Mucosa of descending colon (tissue), 3 donors: Measurements from ENCODE around the gene SLC26A9. TPM values are rescaled to one million over a fixed set of nuclear protein-coding genes. Genes with fewer than 3 reads are reported as not detected.

Source experiments
- ATAC-seq: fragments of 200-7000 bp; cut with Tn5 transposase; one replicate; pipeline ENCODE4 v1.9.1; 2020; ENCODE audit warnings: mild to moderate bottlenecking, moderate library complexity
- DNase-seq, 3 donors: peaks; one replicate each; pipeline ENCODE4 v3.0.0-alpha.2; 2020
- H3K36me3 ChIP-seq: fragments of 200-600 bp; one replicate; pipeline ENCODE4 v1.8.0; 2021; ENCODE audit warnings: low read depth, mild to moderate bottlenecking
- H3K4me1 ChIP-seq: fragments of 200-600 bp; one replicate; pipeline ENCODE4 v1.8.0; 2021; ENCODE audit warnings: low read depth, mild to moderate bottlenecking
- H3K4me3 ChIP-seq: fragments of 200-600 bp; one replicate; pipeline ENCODE4 v1.8.0; 2021; ENCODE audit warnings: mild to moderate bottlenecking
- H3K9me3 ChIP-seq: fragments of 200-600 bp; one replicate; pipeline ENCODE4 v1.8.0; 2021; ENCODE audit warnings: mild to moderate bottlenecking
- CTCF ChIP-seq: fragments of 200-600 bp; IDR thresholded peaks from one replicate; pipeline ENCODE4 v1.8.0; 2022; ENCODE audit warnings: antibody characterized with exemption, mild to moderate bottlenecking
- intact Hi-C, 2 donors: fragments of 100-400 bp; cut with DNase I in 1 of 2; cut with micrococcal nuclease in 1 of 2; formaldehyde crosslinking; loops; one replicate each; pipeline versions ENCODE4 v1.11.0 to v1.11.1; 2022; cut with DNase I, micrococcal nuclease
- total RNA-seq, 3 donors: library from RNA; stranded (reverse); fragmentation: NEBNext Ultra II Directional in 2 of 3; extraction: Animal tissue kit (Norgen Biotek cat#: 25700) in 2 of 3; gene quantifications; one replicate each; pipeline versions ENCODE4 v1.2.1 to v1.2.4, GENCODE V29; 2021 to 2023
- donor health status: DM: no; HTN: no; CAD: no; lungs with moderate emphysema.
- donor health status: DM: no; HTN: no; CAD: no.
- donor health status: DM: no; HTN: yes; CAD: no.

Gene SLC26A9
- total RNA-seq, 3 donors from 2014 or later, result not detected

GRCh38 chr1:205976708-205977401, 33.6 kb upstream of the SLC26A9 start:
- no peak for TF ChIP-seq CTCF
- Histone ChIP-seq H3K4me1 (no peaks in the 10 kb centered on the region), H3K9me3 (no peaks in the 10 kb centered on the region), H3K36me3 (no peaks in the 10 kb centered on the region), H3K4me3 (no peak overlapping the region)
- intact Hi-C loops, result loop anchor here (2.0 to 5.0 kb wide), 3 partner anchors 58 to 185 kb away; no protein-coding TSS in a partner anchor
- ATAC-seq (peak; percentile 10), DNase-seq (no peak)

GRCh38 chr1:205976036-205976435, 32.8 kb upstream of the SLC26A9 start:
- no peak overlapping the region for H3K4me3 ChIP-seq
- H3K9me3 ChIP-seq, result no peaks in the 10 kb centered on the region
- H3K36me3 ChIP-seq, result no peaks in the 10 kb centered on the region
- no peak for TF ChIP-seq CTCF
- ATAC-seq (no peak), DNase-seq (no peak)
- intact Hi-C loops, result loop anchor here (2.0 to 5.0 kb wide), 3 partner anchors 57 to 184 kb away; no protein-coding TSS in a partner anchor
- H3K4me1 ChIP-seq, result no peaks in the 10 kb centered on the region

- Histone ChIP-seq H3K4me1 (no peaks in the 10 kb centered on the region), H3K9me3 (no peaks in the 10 kb centered on the region), H3K36me3 (no peaks in the 10 kb centered on the region), H3K4me3 (no peak overlapping the region)
- intact Hi-C loops, result loop anchor here (5.0 kb wide), 2 partner anchors 58 to 183 kb away; no protein-coding TSS in a partner anchor
- ATAC-seq (no peak), DNase-seq (no peak)
- no peak for TF ChIP-seq CTCF
These were observed 32.2 kb upstream of the SLC26A9 start for GRCh38 chr1:205975387-205975998.

GRCh38 chr1:205974712-205975111, 31.5 kb upstream of the SLC26A9 start:
- DNase-seq (no peak), ATAC-seq (no peak)
- Histone ChIP-seq H3K4me1 (no peaks in the 10 kb centered on the region), H3K4me3 (no peak overlapping the region), H3K9me3 (no peaks in the 10 kb centered on the region), H3K36me3 (no peaks in the 10 kb centered on the region)
- TF ChIP-seq CTCF, result no peak
- intact Hi-C loops, result loop anchor here (5.0 kb wide), 2 partner anchors 57 to 182 kb away; no protein-coding TSS in a partner anchor

- intact Hi-C loops, result no loop called here
- TF ChIP-seq CTCF, result no peak
These were observed 30.3 kb upstream of the SLC26A9 start for GRCh38 chr1:205973377-205974232.

More at GRCh38 chr1:205973377-205974232, 30.3 kb upstream of the SLC26A9 start:
- no peaks in the 10 kb centered on the region for H3K36me3 ChIP-seq
- H3K4me3 ChIP-seq, result no peak overlapping the region
- no peak for DNase-seq
- no peaks in the 10 kb centered on the region for H3K9me3 ChIP-seq
- ATAC-seq, result no peak
- H3K4me1 ChIP-seq, result no peaks in the 10 kb centered on the region
